Neural crest cell (in vitro differentiated cells): ENCODE measurements around the gene USP6. TPM values are rescaled to one million over a fixed set of nuclear protein-coding genes. Genes with fewer than 3 reads are reported as not detected.
"Not testable (repeated sequence)": the region's sequence is repeated elsewhere in the genome, so short reads cannot be mapped to it uniquely, and the experiment has no call there.

Source experiments
- DNase-seq: peaks from one replicate; pipeline ENCODE4 v3.0.0; 2021; ENCODE audit warnings: low read depth, mixed read lengths, low spot score
- H3K27ac Mint-ChIP-seq: one replicate; pipeline ENCODE4 v1.8.0; 2021; ENCODE audit warnings: mild to moderate bottlenecking, mixed read lengths; ENCODE audit not compliant: unreplicated experiment
- H3K27me3 Mint-ChIP-seq: 2 replicates; pipeline ENCODE4 v1.8.0; 2021; ENCODE audit warnings: low read depth, mild to moderate bottlenecking, mixed read lengths
- H3K36me3 Mint-ChIP-seq: 2 replicates; pipeline ENCODE4 v1.8.0; 2021; ENCODE audit warnings: low read depth, mild to moderate bottlenecking, mixed read lengths
- H3K4me1 Mint-ChIP-seq: 2 replicates; pipeline ENCODE4 v1.8.0; 2021; ENCODE audit warnings: mixed read lengths
- H3K4me3 Mint-ChIP-seq: one replicate; pipeline ENCODE4 v1.8.0; 2021; ENCODE audit warnings: mild to moderate bottlenecking, mixed read lengths
- H3K9me3 Mint-ChIP-seq: 2 replicates; pipeline ENCODE4 v1.8.0; 2021; ENCODE audit warnings: mixed read lengths
- total RNA-seq: library from RNA; stranded (reverse); gene quantifications from 2 replicates; pipeline ENCODE4 v1.2.1, GENCODE V29; 2021
- TF ChIP-seq, protein P1 (sequence below): fragments of 200-600 bp; sonication (generic); conservative IDR thresholded peaks from 2 replicates; pipeline ENCODE4 v1.5.0; 2021; ENCODE audit warnings: antibody characterized with exemption, mild to moderate bottlenecking

Gene USP6
- total RNA-seq, 1 donor from 2014 or later = 0.26 TPM

DNA sequence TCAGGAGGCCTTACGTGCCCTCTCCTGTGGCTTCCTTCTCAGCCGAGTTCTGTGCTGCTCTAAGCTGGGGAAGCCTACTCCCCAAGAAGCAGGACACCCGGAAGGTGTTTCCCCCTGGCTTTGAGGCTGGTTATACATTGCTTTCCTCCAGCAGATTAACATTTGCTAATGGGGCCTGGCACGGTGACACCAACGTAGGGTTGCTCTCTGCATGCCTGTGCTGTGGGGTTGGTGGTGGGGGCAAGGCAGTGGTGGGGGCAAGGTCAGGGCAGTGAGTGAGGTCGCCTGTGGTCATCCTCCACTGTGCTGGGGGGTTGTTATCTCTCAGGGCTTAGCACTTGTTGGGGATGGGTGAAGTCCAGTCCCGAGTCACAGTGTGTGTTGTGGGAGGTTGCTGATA lies 4.2 kb downstream of the USP6 start:
- TF ChIP-seq, protein P1, sequence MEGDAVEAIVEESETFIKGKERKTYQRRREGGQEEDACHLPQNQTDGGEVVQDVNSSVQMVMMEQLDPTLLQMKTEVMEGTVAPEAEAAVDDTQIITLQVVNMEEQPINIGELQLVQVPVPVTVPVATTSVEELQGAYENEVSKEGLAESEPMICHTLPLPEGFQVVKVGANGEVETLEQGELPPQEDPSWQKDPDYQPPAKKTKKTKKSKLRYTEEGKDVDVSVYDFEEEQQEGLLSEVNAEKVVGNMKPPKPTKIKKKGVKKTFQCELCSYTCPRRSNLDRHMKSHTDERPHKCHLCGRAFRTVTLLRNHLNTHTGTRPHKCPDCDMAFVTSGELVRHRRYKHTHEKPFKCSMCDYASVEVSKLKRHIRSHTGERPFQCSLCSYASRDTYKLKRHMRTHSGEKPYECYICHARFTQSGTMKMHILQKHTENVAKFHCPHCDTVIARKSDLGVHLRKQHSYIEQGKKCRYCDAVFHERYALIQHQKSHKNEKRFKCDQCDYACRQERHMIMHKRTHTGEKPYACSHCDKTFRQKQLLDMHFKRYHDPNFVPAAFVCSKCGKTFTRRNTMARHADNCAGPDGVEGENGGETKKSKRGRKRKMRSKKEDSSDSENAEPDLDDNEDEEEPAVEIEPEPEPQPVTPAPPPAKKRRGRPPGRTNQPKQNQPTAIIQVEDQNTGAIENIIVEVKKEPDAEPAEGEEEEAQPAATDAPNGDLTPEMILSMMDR = no peak
- Mint-ChIP-seq H3K9me3 (no peaks in the 10 kb centered on the region), H3K4me1 (peaks cover 8% of the 10 kb centered on the region), H3K27me3 (peaks cover 3% of the 10 kb centered on the region), H3K27ac (no peak overlapping the region), H3K4me3 (peak overlapping the region; percentile 49), H3K36me3 (no peaks in the 10 kb centered on the region)
- DNase-seq = no peak

DNA sequence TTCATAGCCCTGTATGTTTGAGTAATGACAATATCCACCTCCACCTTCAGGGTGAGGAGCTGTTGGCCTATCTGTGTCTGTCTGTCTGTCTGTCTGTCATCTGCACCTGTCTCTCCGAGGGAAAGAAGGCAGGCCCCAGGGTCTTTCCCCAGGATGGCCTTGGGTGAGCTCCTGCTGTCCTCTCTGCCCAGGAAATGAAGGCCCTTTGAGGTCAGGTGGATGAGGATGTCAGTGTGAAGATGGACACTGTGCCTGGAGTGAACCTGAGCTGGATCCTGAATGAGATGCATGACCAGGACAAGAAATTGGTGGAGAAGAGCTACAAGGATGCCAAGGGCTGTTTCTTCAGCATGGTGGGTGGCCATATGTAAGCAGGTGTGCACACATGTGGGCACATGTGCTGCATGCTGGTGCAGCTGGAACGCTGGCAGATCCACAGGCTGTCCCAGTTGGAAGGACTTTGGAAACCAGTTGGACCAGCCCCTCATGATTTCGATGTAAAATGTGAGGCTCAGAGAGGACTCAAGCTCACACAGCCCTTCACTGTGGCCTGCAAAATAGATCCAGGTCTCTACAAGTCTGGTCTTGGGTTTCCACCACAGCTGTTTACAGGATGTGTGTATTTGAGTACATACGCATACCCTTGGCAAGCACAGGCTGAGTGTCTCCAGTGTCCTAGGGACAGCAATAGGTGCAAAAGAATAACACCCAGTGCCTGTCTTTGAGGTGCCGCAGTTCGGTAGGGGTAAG lies 4.8 kb downstream of the USP6 start:
- DNase-seq, H3K4me1 Mint-ChIP-seq, H3K27me3 Mint-ChIP-seq, H3K27ac Mint-ChIP-seq, H3K36me3 Mint-ChIP-seq, H3K9me3 Mint-ChIP-seq: not testable (repeated sequence)
- H3K4me3 Mint-ChIP-seq = peak overlapping the region; percentile 49

DNA sequence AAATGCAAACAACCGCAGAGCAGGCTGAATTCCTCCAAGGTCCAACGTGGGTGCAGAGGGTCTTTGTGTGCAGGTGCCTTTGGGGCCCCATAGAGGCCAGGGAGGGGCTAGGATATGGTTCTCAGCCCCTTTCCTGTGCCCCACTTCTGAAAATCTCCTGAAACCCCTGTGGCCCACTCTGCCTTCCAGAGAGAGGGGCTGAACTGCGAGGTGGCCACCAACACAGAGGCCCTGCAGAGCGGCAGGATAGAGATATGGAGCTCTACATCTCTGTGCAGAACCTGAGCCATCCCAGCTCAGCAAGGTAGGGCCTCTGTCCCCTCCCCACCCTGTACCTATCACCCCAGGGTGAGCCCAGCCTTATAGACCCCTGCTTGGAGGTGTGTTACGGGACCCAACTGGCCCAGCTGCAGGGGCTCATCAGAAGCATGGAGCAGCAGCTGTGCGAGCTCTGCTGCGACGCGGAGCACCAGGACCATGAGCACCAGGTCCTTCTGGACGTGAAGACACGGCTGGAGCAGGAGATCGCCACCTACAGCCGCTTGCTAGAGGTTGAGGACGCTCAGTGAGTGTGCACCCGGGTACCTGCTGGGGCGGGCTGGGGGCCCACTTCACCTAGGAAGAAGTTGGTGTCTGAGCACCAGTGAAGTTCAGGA lies 5.5 kb downstream of the USP6 start:
- peak overlapping the region; percentile 79 for H3K4me3 Mint-ChIP-seq
- H3K9me3 Mint-ChIP-seq = no peaks in the 10 kb centered on the region
- TF ChIP-seq, protein P1 = no peak
- DNase-seq = no peak
- peaks cover 3% of the 10 kb centered on the region for H3K27me3 Mint-ChIP-seq
- H3K36me3 Mint-ChIP-seq = no peaks in the 10 kb centered on the region
- H3K27ac Mint-ChIP-seq = no peak overlapping the region
- H3K4me1 Mint-ChIP-seq = peaks cover 8% of the 10 kb centered on the region

DNA sequence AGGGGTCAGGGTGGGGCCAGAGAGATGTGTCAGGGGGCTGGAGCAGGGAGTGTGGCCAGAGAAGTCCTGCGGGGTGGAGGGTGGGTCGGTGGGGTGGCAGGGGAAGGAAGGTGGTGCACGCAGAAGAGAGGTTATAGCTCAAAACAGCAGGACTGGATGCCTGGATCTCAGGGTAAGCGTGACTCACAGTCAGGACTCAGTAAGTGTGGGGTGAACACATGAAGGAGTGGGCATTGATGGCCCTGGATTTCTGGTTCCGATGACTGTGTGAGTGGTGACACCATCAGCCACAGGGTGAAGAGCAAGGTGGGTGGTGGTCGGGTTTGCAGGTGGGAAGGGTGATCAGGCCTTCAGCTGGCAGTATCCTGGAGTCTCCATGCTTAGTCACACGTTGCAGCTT lies 6.2 kb downstream of the USP6 start:
- peak overlapping the region; percentile 70 for H3K4me3 Mint-ChIP-seq
- H3K27ac Mint-ChIP-seq, H3K4me1 Mint-ChIP-seq, DNase-seq, H3K27me3 Mint-ChIP-seq, H3K9me3 Mint-ChIP-seq, H3K36me3 Mint-ChIP-seq: not testable (repeated sequence)

DNA sequence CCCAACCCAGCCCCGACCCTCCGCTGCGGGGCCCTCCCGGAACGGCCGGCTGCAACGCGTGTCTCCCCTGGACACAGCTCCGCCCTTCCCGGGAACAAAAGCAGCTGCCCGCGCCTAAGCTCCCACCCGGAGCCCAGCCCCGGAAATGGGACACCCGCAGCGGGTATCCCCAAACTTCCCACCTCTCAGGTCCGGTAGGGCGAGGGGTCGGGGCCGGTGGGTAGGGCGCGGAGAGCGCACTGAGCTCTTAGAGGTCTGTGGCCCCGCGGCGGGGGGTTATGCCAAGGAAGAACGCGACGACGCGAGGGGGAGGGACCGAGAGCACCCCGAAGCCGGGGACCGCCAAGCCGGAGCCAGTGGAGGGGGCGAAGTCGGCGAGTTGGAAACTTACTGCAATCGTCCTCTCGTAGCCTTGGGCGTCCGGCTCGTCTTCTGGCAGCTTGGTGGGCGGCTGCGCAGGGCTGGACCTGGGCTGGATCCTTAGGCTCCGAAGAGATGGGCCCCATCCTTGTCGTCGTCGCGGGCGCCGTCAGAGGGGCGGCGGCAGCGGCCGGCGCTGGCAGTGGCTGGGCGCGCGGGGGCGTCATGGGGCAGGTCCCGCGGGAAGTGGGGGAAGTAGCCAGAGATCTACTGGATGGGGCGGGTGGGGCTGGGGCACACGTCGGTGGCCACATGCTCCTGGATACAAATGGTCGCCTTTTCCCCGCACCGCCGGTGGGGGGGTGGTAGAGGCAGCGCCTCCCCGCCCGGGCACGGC lies 6.9 kb downstream of the USP6 start:
- peaks cover 8% of the 10 kb centered on the region for H3K4me1 Mint-ChIP-seq
- peak overlapping the region; percentile 79 for H3K4me3 Mint-ChIP-seq
- no peaks in the 10 kb centered on the region for H3K9me3 Mint-ChIP-seq
- H3K27me3 Mint-ChIP-seq = peaks cover 3% of the 10 kb centered on the region
- peak overlapping the region; percentile 57 for H3K27ac Mint-ChIP-seq
- TF ChIP-seq, protein P1 = no peak
- peak; percentile 31 for DNase-seq
- H3K36me3 Mint-ChIP-seq = no peaks in the 10 kb centered on the region

DNA sequence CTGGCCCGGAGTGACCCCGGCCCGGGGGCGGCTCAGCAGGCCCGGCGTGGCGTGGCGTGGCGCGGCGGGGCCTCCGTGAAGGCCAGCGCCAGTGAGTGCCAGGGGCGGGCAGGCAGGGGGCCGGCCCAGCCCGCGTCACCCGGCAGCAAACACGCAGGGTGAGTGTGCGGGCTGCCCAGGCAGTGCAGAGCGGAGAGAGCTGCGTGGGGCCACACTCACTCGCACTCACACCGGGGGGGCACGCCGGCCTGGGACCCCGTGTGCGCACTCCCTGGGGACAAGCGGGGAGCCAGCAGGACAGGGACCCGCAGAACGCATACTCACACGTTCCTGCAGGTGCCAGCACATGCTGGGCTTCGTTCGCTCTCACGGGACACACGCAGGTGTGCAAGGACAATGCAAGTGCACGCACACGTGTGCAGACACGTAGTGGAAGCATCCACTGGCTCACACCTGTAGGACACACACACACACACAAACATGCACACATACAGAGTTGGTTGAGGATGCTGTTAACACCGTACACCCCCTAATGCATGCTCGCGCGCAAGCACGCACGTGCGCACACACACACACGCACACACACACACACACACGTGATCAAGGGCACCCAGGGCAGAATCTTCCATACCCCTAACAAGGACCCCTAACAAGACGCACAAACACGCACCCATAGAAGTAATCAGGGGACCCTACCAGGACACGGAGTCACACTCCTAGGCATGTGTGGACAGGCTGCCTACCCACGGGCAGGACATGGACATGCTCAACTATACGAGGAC lies 7.7 kb downstream of the USP6 start:
- H3K27me3 Mint-ChIP-seq = peaks cover 3% of the 10 kb centered on the region
- no peaks in the 10 kb centered on the region for H3K9me3 Mint-ChIP-seq
- H3K36me3 Mint-ChIP-seq = no peaks in the 10 kb centered on the region
- H3K4me3 Mint-ChIP-seq = no peak overlapping the region
- H3K27ac Mint-ChIP-seq = no peak overlapping the region
- H3K4me1 Mint-ChIP-seq = peaks cover 8% of the 10 kb centered on the region
- DNase-seq = no peak
- TF ChIP-seq, protein P1 = no peak

DNA sequence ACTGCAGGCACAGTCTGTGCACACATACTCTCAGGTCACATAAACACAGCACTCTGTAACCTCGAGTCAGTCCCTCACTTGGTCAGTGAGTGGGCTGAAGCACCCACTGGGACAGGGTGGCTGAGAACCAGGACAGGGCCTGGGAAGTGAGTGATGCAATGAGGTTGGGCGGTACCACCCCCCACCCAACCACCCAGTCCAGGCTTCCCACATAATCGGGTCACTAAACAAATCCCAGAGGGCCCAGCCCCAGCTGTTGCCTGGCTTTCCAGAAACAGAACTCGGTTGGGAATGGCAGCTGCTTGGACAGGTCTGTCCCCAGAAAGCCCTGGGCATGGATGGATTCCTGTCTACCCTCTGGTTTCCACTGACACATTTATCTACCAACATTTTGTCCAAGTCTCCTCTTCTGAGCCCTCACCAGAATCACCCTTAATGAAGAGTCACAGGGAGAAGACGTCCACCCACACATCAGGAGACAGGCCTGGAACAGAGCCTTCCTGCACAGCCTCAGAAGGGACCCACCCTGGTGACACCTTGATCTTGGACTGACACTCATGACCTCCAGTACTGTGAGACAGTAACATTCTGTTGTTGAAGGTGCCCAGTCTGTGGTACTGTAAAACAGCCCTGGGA lies 8.4 kb downstream of the USP6 start:
- H3K27ac Mint-ChIP-seq, H3K9me3 Mint-ChIP-seq, DNase-seq, H3K36me3 Mint-ChIP-seq, H3K27me3 Mint-ChIP-seq, H3K4me1 Mint-ChIP-seq: not testable (repeated sequence)
- peak overlapping the region; percentile 24 for H3K4me3 Mint-ChIP-seq

DNA sequence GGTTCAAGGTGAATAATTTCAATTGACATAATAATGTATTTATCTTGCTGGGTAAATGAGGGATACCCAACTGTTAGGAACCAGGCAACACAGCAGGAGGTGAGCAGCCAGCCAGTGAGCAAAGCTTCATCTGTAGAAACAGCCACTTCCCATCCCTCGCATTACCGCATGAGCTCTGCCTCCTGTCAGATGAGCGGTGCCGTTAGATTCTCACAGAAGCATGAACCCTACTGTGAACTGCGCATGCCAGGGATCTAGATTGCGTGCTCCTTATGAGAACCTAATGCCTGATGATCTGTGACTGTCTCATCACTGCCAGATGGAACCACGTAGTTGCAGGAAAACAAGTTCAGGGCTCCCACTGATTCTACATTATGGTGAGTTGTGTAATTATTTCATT lies 9.1 kb downstream of the USP6 start:
- H3K4me3 Mint-ChIP-seq = peak overlapping the region; percentile 24
- not testable (repeated sequence) for H3K4me1 Mint-ChIP-seq, H3K9me3 Mint-ChIP-seq, H3K36me3 Mint-ChIP-seq, H3K27ac Mint-ChIP-seq, H3K27me3 Mint-ChIP-seq, DNase-seq
